Psoas muscle (tissue), 8 donors: Measurements from ENCODE around the gene ARID4B. TPM values are rescaled to one million over a fixed set of nuclear protein-coding genes. Genes with fewer than 3 reads are reported as not detected.

Experiments
- ATAC-seq, 4 donors: fragments of 200-7000 bp; cut with Tn5 transposase; one replicate each; pipeline ENCODE4 v1.9.1; 2020; ENCODE audit warnings: moderate library complexity in 3 of 4, mild to moderate bottlenecking in 2 of 4
- DNase-seq, 2 donors: peaks; one replicate each; pipeline ENCODE4 v3.0.0-alpha.2; 2020
- H3K27ac ChIP-seq: fragments of 200-600 bp; one replicate; pipeline ENCODE4 v1.8.0; 2022
- H3K27me3 ChIP-seq, 3 donors: fragments of 200-600 bp in 1 of 3; one replicate each; pipeline versions ENCODE4 v1.6.1 to v1.8.0; 2013 to 2022; ENCODE audit warnings: low read length in 2 of 3, mild to moderate bottlenecking in 2 of 3, moderate library complexity in 1 of 3; ENCODE audit not compliant: insufficient read depth in 3 of 3
- H3K36me3 ChIP-seq, 2 donors: fragments of 200-600 bp in 1 of 2; one replicate each; pipeline versions ENCODE4 v1.6.1 to v1.8.0; 2013 to 2022; ENCODE audit warnings: low read depth in 1 of 2, mild to moderate bottlenecking in 1 of 2, moderate library complexity in 1 of 2; ENCODE audit not compliant: insufficient read depth in 1 of 2
- H3K4me1 ChIP-seq: fragments of 200-600 bp; one replicate; pipeline ENCODE4 v1.8.0; 2022
- H3K4me3 ChIP-seq: fragments of 200-600 bp; one replicate; pipeline ENCODE4 v1.8.0; 2022; ENCODE audit warnings: mild to moderate bottlenecking
- H3K9me3 ChIP-seq: fragments of 200-600 bp; one replicate; pipeline ENCODE4 v1.8.0; 2022
- whole genome bisulfite sequencing, 3 donors: extraction: QIAGEN DNeasy Blood & Tissue Kit; methylation state at CpG; one replicate each; pipeline versions ENCODE4 v1.1.6 to v1.1.7; 2013; 5-methylcytosine and 5-hydroxymethylcytosine counted together
- intact Hi-C, 2 donors: fragments of 100-400 bp; cut with DNase I; formaldehyde crosslinking; loops; one replicate each; pipeline versions ENCODE4 v1.11.0 to v1.14.2; 2022
- polyA plus RNA-seq, 3 donors: library from polyadenylated mRNA; stranded (reverse); fragments of 200-250 nt; gene quantifications; one replicate each; pipeline ENCODE4 v1.2.3, GENCODE V29; 2013
- total RNA-seq, 4 donors: library from RNA; stranded (reverse); fragmentation: NEBNext Ultra II Directional in 2 of 4; extraction: Animal tissue kit (Norgen Biotek cat#: 25700) in 2 of 4; gene quantifications; one replicate each; pipeline versions ENCODE4 v1.2.1 to v1.2.4, GENCODE V29; 2021 to 2023
- TF ChIP-seq, protein P1 (sequence below): fragments of 200-600 bp; IDR thresholded peaks from one replicate; pipeline ENCODE4 v1.8.0; 2022; ENCODE audit warnings: antibody characterized with exemption
- donor health status: healthy with polysubstance abuse.
- donor health status: DM: no; HTN: no; CAD: no; lungs with moderate emphysema.
- donor health status: Bipolar disorder and iron deficiency.
- donor health status: healthy.
- donor health status: DM: yes; HTN: yes; CAD: no.
- donor health status: DM: no; HTN: no; CAD: no.
- donor health status: DM: no; HTN: no; CAD: no.
- donor health status: DM: yes; HTN: yes; CAD: no.

The ARID4B gene
- total and polyA plus RNA-seq, 7 donors: 2.9 to 16.0 (median 13.7) TPM

DNA sequence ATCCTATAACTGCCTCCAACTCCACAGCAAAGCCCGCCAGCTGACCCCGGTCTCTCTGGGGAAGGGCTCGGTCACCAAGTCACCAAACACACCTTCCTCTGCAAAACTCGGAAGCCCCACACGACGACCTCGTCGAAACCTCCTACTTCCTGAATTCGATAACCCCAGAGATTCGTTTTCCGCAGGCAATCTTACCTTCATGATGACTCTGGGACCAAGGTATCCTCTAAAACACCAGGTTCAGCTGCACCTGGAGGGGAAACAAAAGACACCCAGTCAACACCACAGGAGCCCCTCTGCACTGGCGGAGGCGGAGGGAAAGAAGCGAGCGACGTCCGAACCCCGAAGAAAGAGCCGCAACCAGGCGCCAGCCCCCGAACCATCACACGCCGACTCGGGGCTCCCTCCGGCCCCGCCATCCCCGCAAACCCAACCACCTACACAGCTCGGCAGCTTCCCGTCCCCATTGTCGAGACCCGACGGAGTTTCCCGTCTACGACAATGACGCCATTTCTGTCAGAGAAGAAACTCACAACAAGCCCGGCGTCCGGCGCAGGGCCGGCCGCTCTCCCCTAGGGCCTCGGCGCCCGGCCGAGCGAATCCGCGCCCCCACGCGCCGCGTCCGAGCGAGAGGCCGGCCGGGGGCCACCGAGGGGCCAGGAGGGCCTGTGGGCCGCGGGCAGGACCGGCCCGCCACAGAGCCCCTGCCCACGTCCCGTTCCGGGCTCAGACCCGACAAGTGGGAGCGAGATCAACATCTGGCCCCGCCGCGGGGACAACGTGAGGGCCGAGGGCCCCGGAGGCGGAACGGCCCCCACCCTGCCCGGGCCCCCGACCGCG lies 1.0 kb downstream of the ARID4B start:
- H3K36me3 ChIP-seq: no peaks in the 10 kb centered on the region
- H3K4me1 ChIP-seq: peaks cover 48% of the 10 kb centered on the region
- peak overlapping the region; percentile 92 for H3K27ac ChIP-seq
- TF ChIP-seq, protein P1, sequence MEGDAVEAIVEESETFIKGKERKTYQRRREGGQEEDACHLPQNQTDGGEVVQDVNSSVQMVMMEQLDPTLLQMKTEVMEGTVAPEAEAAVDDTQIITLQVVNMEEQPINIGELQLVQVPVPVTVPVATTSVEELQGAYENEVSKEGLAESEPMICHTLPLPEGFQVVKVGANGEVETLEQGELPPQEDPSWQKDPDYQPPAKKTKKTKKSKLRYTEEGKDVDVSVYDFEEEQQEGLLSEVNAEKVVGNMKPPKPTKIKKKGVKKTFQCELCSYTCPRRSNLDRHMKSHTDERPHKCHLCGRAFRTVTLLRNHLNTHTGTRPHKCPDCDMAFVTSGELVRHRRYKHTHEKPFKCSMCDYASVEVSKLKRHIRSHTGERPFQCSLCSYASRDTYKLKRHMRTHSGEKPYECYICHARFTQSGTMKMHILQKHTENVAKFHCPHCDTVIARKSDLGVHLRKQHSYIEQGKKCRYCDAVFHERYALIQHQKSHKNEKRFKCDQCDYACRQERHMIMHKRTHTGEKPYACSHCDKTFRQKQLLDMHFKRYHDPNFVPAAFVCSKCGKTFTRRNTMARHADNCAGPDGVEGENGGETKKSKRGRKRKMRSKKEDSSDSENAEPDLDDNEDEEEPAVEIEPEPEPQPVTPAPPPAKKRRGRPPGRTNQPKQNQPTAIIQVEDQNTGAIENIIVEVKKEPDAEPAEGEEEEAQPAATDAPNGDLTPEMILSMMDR: no peak
- WGBS, 3 donors: 0 to 1% (median 0%) methylated on average over 61 to 78 of the region's 78 CpGs
- ATAC-seq (peak in 3 of 4 donors; percentile 8 to 13 (median 11)), DNase-seq (peak; percentile 40 to 63)
- H3K27me3 ChIP-seq: no peaks in the 10 kb centered on the region
- intact Hi-C loops: no loop called here
- H3K9me3 ChIP-seq: no peaks in the 10 kb centered on the region
- H3K4me3 ChIP-seq: peak overlapping the region; percentile 90

DNA sequence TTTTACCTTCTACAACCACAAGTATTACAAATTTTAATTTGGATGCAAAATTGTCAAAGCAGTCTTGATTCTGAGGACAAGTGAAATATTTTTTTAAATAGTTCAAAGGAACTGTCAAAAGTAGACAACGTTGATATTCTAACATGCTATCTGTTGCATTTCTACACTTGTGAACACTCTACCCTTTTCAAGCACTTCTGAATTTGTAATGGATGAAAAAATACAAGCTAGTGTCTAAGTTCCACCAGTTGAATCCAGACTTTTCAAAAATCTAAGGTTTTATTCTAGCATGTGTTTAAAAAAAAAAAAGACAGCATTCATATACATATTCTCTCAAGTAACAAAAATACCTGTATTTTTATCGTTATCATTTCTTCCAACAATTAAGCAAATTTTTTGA lies 2.1 kb downstream of the ARID4B start:
- ATAC-seq: no peak
- peaks cover 37% of the 10 kb centered on the region for H3K4me1 ChIP-seq
- H3K27ac ChIP-seq: peak overlapping the region; percentile 92
- no peaks in the 10 kb centered on the region for H3K36me3 ChIP-seq
- peak overlapping the region; percentile 90 for H3K4me3 ChIP-seq
- 18 to 24% (median 23%) methylated on average over 2 of the region's 2 CpGs for WGBS, 3 donors
- TF ChIP-seq, protein P1: no peak
- no peak for DNase-seq
- no peaks in the 10 kb centered on the region for H3K27me3 ChIP-seq
- intact Hi-C loops: no loop called here
- H3K9me3 ChIP-seq: no peaks in the 10 kb centered on the region

DNA sequence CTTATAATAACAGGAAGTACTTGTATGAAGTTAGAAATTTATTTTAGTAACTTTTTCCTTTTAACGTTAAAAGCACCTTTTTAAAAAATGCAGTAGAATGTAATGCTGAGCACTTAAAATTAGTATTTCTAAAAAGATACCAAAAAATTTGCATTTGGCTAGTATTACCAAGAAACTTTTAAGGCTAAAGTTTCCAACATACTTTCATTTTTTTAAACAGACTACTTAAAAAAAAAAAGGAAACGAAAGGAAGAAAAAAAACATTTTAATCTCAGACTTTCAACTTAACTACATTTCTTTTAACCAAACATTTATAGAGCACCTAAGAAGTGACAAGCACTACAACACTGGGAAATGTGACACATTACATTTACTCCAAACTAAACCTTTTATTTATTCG lies 2.8 kb downstream of the ARID4B start:
- Histone ChIP-seq H3K4me3 (peak overlapping the region; percentile 90), H3K27ac (peak overlapping the region; percentile 31)
- 30 to 46% (median 36%) methylated on average over 3 of the region's 3 CpGs for WGBS, 3 donors

DNA sequence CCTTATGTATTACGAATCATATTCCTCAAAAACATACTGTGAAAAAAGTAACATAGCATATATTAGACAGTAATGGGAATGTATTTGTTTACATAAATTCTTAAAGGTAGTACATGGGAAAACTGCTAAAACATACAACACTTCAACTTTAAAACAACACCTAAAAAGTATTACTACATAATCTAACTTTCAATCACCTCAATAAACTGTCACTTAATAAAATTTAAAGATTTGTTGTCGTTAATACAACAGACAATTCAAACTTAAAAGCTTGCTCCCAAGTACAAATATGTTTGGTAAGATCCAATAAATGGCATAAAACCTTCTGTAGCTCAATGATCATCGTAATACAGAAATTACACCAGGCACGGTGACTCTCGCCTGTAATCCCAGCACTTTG lies 3.7 kb downstream of the ARID4B start:
- Histone ChIP-seq H3K4me1 (peaks cover 24% of the 10 kb centered on the region), H3K27me3 (no peaks in the 10 kb centered on the region), H3K9me3 (no peaks in the 10 kb centered on the region), H3K4me3 (peak overlapping the region; percentile 90), H3K27ac (no peak overlapping the region), H3K36me3 (peaks cover 0 to 3% of the 10 kb centered on the region in 2 donors)
- TF ChIP-seq, protein P1: no peak
- intact Hi-C loops: no loop called here
- ATAC-seq (no peak), DNase-seq (no peak)
- 86 to 90% (median 87%) methylated on average over 5 of the region's 5 CpGs for WGBS, 3 donors

More for the DNA sequence above, 2.8 kb downstream of the ARID4B start:
- H3K4me1 ChIP-seq: peaks cover 30% of the 10 kb centered on the region
- H3K9me3 ChIP-seq: no peaks in the 10 kb centered on the region
- no peak for DNase-seq
- no peaks in the 10 kb centered on the region for H3K27me3 ChIP-seq
- intact Hi-C loops: no loop called here
- H3K36me3 ChIP-seq: no peaks in the 10 kb centered on the region
- ATAC-seq: no peak
- TF ChIP-seq, protein P1: no peak
